K562 (cell line): ENCODE data around the gene SULT2B1. TPM values are rescaled to one million over a fixed set of nuclear protein-coding genes. Genes with fewer than 3 reads are reported as not detected.

Experiments used
- ATF4 ChIP-seq: fragments of 450-650 bp; formaldehyde crosslinking; IDR thresholded peaks from 2 replicates; pipeline ENCODE4 v1.4.0; 2022; ENCODE audit warnings: mild to moderate bottlenecking, moderate library complexity
- FOXA1 ChIP-seq: fragments of 450-650 bp; IDR thresholded peaks from 2 replicates; pipeline ENCODE4 v1.6.1; 2016; ENCODE audit warnings: mild to moderate bottlenecking, borderline replicate concordance
- GABPA ChIP-seq: fragments of 200-800 bp; sonication (Bioruptor generic); conservative IDR thresholded peaks from 2 replicates; pipeline ENCODE4 v1.6.1; 2016; ENCODE audit warnings: low read depth, missing genetic modification characterization, missing compliant biosample characterization
- GATAD2B ChIP-seq: fragments of 450-650 bp; IDR thresholded peaks from 2 replicates; pipeline ENCODE4 v1.6.1; 2017; ENCODE audit warnings: mild to moderate bottlenecking, borderline replicate concordance
- MCM5 ChIP-seq: fragments of 450-650 bp; IDR thresholded peaks from 2 replicates; pipeline ENCODE4 v1.6.1; 2016; ENCODE audit warnings: low read depth
- MXI1 ChIP-seq: IDR thresholded peaks from 2 replicates; pipeline ENCODE4 v1.6.1; 2011; ENCODE audit warnings: low read depth, mild to moderate bottlenecking, improper control_type of control experiment, low read length
- POLR2A ChIP-seq: fragments of 450-650 bp; conservative IDR thresholded peaks from 2 replicates; pipeline ENCODE4 v1.6.1; 2016
- REST ChIP-seq, 2 experiments: fragments of 450-650 bp; formaldehyde crosslinking in 1 of 2; IDR thresholded peaks; 2 replicates each; pipeline versions ENCODE4 v1.4.0 to v1.6.1; 2014 to 2020; ENCODE audit warnings: mild to moderate bottlenecking in 2 of 2, borderline replicate concordance in 1 of 2, low read depth in 1 of 2
- SIX5 ChIP-seq, 2 experiments: IDR thresholded peaks; 2 replicates each; pipeline ENCODE4 v1.6.1; 2011; ENCODE audit warnings: low read length in 2 of 2, borderline replicate concordance in 1 of 2, low read depth in 1 of 2, mild to moderate bottlenecking in 1 of 2, moderate library complexity in 1 of 2; ENCODE audit not compliant: insufficient read depth in 1 of 2
- STAT5B ChIP-seq: fragments of 250-450 bp; sonication (Bioruptor Pico); IDR thresholded peaks from 2 replicates; pipeline ENCODE4 v1.8.0; 2021; ENCODE audit warnings: mild to moderate bottlenecking, inconsistent platforms
- TRIM25 ChIP-seq: fragments of 450-650 bp; IDR thresholded peaks from 2 replicates; pipeline ENCODE4 v1.7.0; 2016; ENCODE audit warnings: borderline replicate concordance
- ZFP30 ChIP-seq: fragments of 250-450 bp; sonication (Bioruptor Pico); IDR thresholded peaks from 2 replicates; pipeline ENCODE4 v1.8.0; 2022; ENCODE audit warnings: moderate library complexity, mild to moderate bottlenecking, inconsistent platforms, borderline replicate concordance
- ZNF12 ChIP-seq: sonication (generic); formaldehyde crosslinking; IDR thresholded peaks from 2 replicates; pipeline ENCODE4 v1.4.0; 2020; ENCODE audit warnings: mild to moderate bottlenecking, missing genetic modification reagents
- ZNF134 ChIP-seq: fragments of 250-450 bp; sonication (Bioruptor Pico); conservative IDR thresholded peaks from 2 replicates; pipeline ENCODE4 v1.4.0; 2020
- ZNF277 ChIP-seq: fragments of 250-450 bp; sonication (Bioruptor Pico); IDR thresholded peaks from 2 replicates; pipeline ENCODE4 v1.8.0; 2022; ENCODE audit warnings: inconsistent platforms, mild to moderate bottlenecking, moderate library complexity, borderline replicate concordance
- polyA plus RNA-seq, 8 experiments: library from polyadenylated mRNA; depleted of rRNA in 4 of 8; stranded (reverse) in 5 of 8; unstranded in 3 of 8; fragments of >200 nt; fragmentation: Nextera tagmentation in 2 of 8; fragmentation: Illumina TruSeq in 1 of 8; extraction: Ambion mirVana in 2 of 8; extraction: Trizol in 1 of 8; gene quantifications; 2 replicates each; pipeline versions ENCODE4 v1.2.1 to v1.2.3, GENCODE V29; 2011 to 2014; ENCODE audit warnings: inconsistent platforms in 1 of 8, missing spikeins in 1 of 8
- total RNA-seq, 7 experiments: library from RNA; depleted of rRNA in 6 of 7; stranded (reverse); fragments of >200 nt in 6 of 7; fragmentation: Illumina TruSeq in 2 of 7; extraction: Trizol in 2 of 7; gene quantifications; 2 replicates each; pipeline versions ENCODE4 v1.2.1 to v1.2.3, GENCODE V29; 2011 to 2021; ENCODE audit warnings: low replicate concordance in 1 of 7

Gene SULT2B1
- total and polyA plus RNA-seq, 9 of the 15 experiments (the other 6 are each of a cell fraction or from before 2014, with no cell fraction given), result 0.09 to 0.62 (median 0.22) TPM; not detected in 2

- TF ChIP-seq ZNF277 (CRISPR knock-in tag) (no peak), REST (IDR thresholded peaks at IDR 0.05; ENCODE audit: borderline replicate concordance) (no peak), REST (CRISPR knock-in tag; IDR thresholded peaks at IDR 0.05; ENCODE audit: low read depth) (no peak), ATF4 (CRISPR knock-in tag) (no peak), SIX5 (IDR thresholded peaks at IDR 0.05; ENCODE audit: borderline replicate concordance in 1 of 2, insufficient read depth in 1 of 2, low read depth in 1 of 2, low read length in 2 of 2) (no peak), MXI1 (no peak), MCM5 (no peak), ZNF12 (CRISPR knock-in tag) (no peak), STAT5B (CRISPR knock-in tag) (no peak), GATAD2B (no peak), ZNF134 (no peak), GABPA (tag) (no peak), FOXA1 (no peak), ZFP30 (CRISPR knock-in tag) (no peak), TRIM25 (no peak), POLR2A (no peak)
Observed at GRCh38 chr19:48633148-48634035, 81.4 kb downstream of the SULT2B1 start (continued).
